Measurements from ENCODE around the gene ARMC8. TPM values are rescaled to one million over a fixed set of nuclear protein-coding genes. Genes with fewer than 3 reads are reported as not detected.
A peak's percentile ranks its signal among the peaks of the same experiment; 100 is the strongest.

Gene ARMC8
- total RNA-seq, 6 experiments from 2014 or later = 29.0 to 37.9 (median 35.0) TPM

DNA sequence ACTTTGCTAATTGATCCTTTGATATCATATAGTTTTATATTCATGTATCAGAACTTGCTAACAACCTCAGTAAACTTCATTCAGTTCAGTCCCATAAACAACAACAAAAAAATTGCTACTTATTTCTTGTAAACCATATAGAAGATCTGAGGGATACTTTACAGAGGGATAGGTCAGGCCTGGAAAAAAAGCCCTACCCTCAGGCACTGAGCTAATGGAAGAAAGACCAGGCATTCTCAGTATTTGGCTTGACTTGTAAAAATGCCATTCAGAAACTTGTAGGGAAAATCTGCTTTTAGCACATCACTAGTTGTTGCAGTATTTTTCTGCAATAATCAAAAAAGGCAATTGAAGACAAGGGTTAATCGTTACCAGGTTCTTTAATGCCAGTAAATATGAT, 33.1 kb downstream of the ARMC8 start:
- no peaks in the 10 kb centered on the region for H3K9me3 Mint-ChIP-seq
- DNase-seq = no peak
- no peaks in the 10 kb centered on the region for H3K27me3 Mint-ChIP-seq (ENCODE audit: insufficient read depth)
- TF ChIP-seq, protein P1, sequence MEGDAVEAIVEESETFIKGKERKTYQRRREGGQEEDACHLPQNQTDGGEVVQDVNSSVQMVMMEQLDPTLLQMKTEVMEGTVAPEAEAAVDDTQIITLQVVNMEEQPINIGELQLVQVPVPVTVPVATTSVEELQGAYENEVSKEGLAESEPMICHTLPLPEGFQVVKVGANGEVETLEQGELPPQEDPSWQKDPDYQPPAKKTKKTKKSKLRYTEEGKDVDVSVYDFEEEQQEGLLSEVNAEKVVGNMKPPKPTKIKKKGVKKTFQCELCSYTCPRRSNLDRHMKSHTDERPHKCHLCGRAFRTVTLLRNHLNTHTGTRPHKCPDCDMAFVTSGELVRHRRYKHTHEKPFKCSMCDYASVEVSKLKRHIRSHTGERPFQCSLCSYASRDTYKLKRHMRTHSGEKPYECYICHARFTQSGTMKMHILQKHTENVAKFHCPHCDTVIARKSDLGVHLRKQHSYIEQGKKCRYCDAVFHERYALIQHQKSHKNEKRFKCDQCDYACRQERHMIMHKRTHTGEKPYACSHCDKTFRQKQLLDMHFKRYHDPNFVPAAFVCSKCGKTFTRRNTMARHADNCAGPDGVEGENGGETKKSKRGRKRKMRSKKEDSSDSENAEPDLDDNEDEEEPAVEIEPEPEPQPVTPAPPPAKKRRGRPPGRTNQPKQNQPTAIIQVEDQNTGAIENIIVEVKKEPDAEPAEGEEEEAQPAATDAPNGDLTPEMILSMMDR (IDR thresholded peaks at IDR 0.05) = no peak
- H3K4me1 Mint-ChIP-seq (ENCODE audit: low read depth) = peaks cover 26% of the 10 kb centered on the region
- peaks cover 14% of the 10 kb centered on the region for H3K36me3 Mint-ChIP-seq (ENCODE audit: low read depth)
- H3K4me3 Mint-ChIP-seq = no peak overlapping the region
- no peak overlapping the region for H3K27ac Mint-ChIP-seq

DNA sequence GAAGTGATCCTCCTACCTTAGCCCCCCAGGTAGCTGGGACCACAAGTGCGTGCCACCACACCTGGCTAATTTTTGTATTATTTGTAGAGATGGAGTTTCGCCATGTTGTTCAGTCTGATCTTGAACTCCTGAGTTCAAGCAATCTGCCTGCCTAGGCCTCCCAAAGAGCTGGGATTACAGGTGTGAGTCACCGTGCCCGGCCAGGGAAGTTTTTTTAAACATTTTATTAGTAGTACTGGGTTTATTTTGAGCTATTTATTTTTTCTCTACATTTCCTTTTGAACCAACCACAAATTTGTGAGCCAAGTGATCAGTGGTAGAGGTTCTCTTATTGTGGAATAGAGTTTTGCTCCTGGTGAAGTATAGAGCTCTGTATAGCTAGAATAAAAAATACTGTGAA, 33.7 kb downstream of the ARMC8 start:
- Mint-ChIP-seq H3K4me1 (ENCODE audit: low read depth) (peaks cover 26% of the 10 kb centered on the region), H3K27ac (peak overlapping the region; percentile 41; the same call in 1 of the 2 replicates), H3K9me3 (no peaks in the 10 kb centered on the region), H3K27me3 (ENCODE audit: insufficient read depth) (no peaks in the 10 kb centered on the region), H3K36me3 (ENCODE audit: low read depth) (peaks cover 18% of the 10 kb centered on the region), H3K4me3 (no peak overlapping the region)
- DNase-seq = peak; percentile 36
- TF ChIP-seq, protein P1 (IDR thresholded peaks at IDR 0.05) = no peak

DNA sequence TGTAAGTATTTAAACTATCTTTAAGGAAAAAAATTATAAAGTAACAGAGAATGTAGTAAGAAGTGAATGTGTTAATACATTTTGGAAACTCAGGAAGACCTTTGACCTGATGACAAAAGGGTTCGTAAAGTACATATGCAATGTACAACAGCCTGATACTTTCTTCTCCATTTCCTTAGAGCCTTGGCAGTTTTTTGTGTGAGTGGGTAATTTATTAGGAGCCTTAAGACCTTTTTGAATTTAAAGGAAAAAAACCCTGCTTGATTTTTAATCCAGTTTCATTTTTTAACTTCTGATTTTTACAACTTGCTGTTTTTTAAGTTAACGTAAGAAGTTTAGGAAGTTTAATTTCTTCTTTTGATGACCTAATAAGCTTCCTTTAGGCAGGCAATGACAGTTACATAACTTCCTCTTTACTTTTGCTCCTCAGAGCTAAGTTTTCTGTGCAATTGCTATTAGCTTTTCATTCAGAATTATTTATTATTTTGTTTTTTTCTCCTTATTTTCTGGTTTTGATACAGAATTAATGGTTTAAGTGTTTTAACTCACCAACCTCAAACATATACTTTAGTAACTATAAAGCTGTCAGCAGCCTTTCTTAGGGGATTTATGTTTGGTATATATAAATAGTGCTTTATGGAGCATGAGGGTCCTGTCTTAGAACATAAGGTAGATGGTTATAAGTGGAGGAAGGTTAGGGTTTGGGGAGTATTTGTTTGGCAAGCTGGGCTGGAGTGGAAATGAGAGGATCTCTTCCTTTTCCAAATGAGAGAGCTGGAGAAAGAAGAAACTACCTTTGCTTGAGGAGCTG, 35.2 kb downstream of the ARMC8 start:
- Mint-ChIP-seq H3K4me3 (no peak overlapping the region), H3K27me3 (ENCODE audit: insufficient read depth) (no peaks in the 10 kb centered on the region), H3K9me3 (no peaks in the 10 kb centered on the region), H3K27ac (no peak overlapping the region), H3K36me3 (ENCODE audit: low read depth) (peaks cover 18% of the 10 kb centered on the region), H3K4me1 (ENCODE audit: low read depth) (peaks cover 34% of the 10 kb centered on the region)
- DNase-seq = no peak
- TF ChIP-seq, protein P1 (IDR thresholded peaks at IDR 0.05) = no peak

DNA sequence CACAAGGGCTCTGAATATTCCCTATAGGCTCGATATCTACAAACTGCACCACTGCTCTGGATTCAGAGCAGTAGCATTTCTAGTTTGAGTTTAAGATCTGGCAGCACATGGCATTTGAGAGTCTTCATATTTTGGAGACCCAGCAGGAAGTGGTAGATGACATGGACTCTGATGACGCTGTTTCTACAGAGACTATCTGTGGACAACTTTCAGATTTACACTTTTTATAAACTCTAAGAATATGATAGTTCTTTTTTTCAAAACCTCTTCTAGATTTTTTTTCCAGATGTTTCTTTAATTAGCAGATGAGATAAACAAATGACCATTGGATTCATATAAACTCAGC, 35.8 kb downstream of the ARMC8 start:
- Mint-ChIP-seq H3K27ac (no peak overlapping the region), H3K4me1 (ENCODE audit: low read depth) (peaks cover 40% of the 10 kb centered on the region), H3K4me3 (no peak overlapping the region), H3K9me3 (no peaks in the 10 kb centered on the region), H3K36me3 (ENCODE audit: low read depth) (peaks cover 18% of the 10 kb centered on the region), H3K27me3 (ENCODE audit: insufficient read depth) (no peaks in the 10 kb centered on the region)
- DNase-seq = no peak
- TF ChIP-seq, protein P1 (IDR thresholded peaks at IDR 0.05) = no peak

DNA sequence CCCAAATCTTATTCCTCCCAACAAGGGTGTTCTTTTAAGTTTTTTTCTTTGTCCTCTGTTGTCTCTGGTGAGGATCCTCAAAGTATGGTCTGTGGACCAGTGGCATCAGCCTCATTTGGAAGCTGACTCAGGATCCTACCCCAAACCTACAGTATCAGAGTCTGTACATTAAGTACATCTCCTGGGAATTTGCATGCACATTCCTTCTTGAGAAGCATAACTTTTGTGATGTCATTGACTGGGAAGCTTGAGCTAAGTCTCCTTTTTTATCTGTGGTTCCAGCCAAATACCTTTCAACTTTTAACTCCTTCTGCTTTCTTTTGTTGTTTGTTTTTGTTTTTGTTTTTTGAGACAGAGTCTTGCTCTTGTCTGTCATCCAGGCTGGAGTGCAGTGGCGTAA, 40.5 kb downstream of the ARMC8 start:
- no peaks in the 10 kb centered on the region for H3K27me3 Mint-ChIP-seq (ENCODE audit: insufficient read depth)
- H3K4me3 Mint-ChIP-seq = no peak overlapping the region
- H3K27ac Mint-ChIP-seq = peak overlapping the region; percentile 62; the same call in 1 of the 2 replicates
- peaks cover 33% of the 10 kb centered on the region for H3K4me1 Mint-ChIP-seq (ENCODE audit: low read depth)
- TF ChIP-seq, protein P1 (IDR thresholded peaks at IDR 0.05) = no peak
- H3K9me3 Mint-ChIP-seq = no peaks in the 10 kb centered on the region
- H3K36me3 Mint-ChIP-seq (ENCODE audit: low read depth) = peaks cover 21% of the 10 kb centered on the region
- DNase-seq = peak; percentile 35

All from HFFc6 (cell line).